H1 (cell line): Measurements from ENCODE around the gene ANGPTL8. TPM values are rescaled to one million over a fixed set of nuclear protein-coding genes. Genes with fewer than 3 reads are reported as not detected.

Experiments
- CTCF ChIA-PET: fragments of 300-600 bp; sonication (Branson Sonifier 250); formaldehyde crosslinking; loops from one replicate; lab custom pipeline; 2021; ENCODE audit not compliant: partially characterized antibody; lab: Charles Lee
- POLR2A ChIA-PET: fragments of 300-600 bp; sonication (Branson Sonifier 250); formaldehyde crosslinking; loops from one replicate; lab custom pipeline; 2021; ENCODE audit warnings: inconsistent platforms; ENCODE audit not compliant: partially characterized antibody; lab: Charles Lee
- DNase-seq, 2 experiments: peaks; one replicate each; pipeline versions ENCODE4 v3.0.0 to v3.0.0-alpha.2; 2010 to 2022; ENCODE audit warnings: low spot score in 2 of 2, low read depth in 1 of 2, mixed read lengths in 1 of 2
- FAIRE-seq: peaks from 2 replicates; lab custom pipeline; 2011; peaks lifted over from hg19 to GRCh38; lab: Jason Lieb, UNC
- H2AFZ ChIP-seq: 2 replicates; pipeline ENCODE4 v1.8.1; 2012; ENCODE audit warnings: low read length, inconsistent platforms
- H2AK5ac ChIP-seq: 2 replicates; pipeline ENCODE4 v1.6.1; 2013; ENCODE audit warnings: low read depth, low read length
- H2BK120ac ChIP-seq: replicated peaks from 2 replicates; pipeline ENCODE3; 2013; ENCODE audit warnings: low read depth, low read length, inconsistent platforms
- H2BK12ac ChIP-seq: 2 replicates; pipeline ENCODE4 v1.6.1; 2013; ENCODE audit warnings: low read depth, low read length
- H2BK15ac ChIP-seq: 2 replicates; pipeline ENCODE4 v1.6.1; 2013; ENCODE audit warnings: low read length
- H2BK20ac ChIP-seq: 2 replicates; pipeline ENCODE4 v1.6.1; 2013; ENCODE audit warnings: low read length
- H2BK5ac ChIP-seq: 2 replicates; pipeline ENCODE4 v1.6.1; 2013; ENCODE audit warnings: low read depth, low read length
- H3K14ac ChIP-seq: 2 replicates; pipeline ENCODE4 v1.6.1; 2013; ENCODE audit warnings: inconsistent platforms; ENCODE audit not compliant: insufficient read length
- H3K18ac ChIP-seq: 2 replicates; pipeline ENCODE4 v1.6.1; 2013; ENCODE audit warnings: low read length; ENCODE audit errors: extremely low read depth
- H3K23ac ChIP-seq: 2 replicates; pipeline ENCODE4 v1.6.1; 2013; ENCODE audit warnings: inconsistent platforms; ENCODE audit not compliant: insufficient read length
- H3K23me2 ChIP-seq: 2 replicates; pipeline ENCODE4 v1.6.1; 2013; ENCODE audit warnings: low read depth, low read length
- H3K27ac ChIP-seq: 2 replicates; pipeline ENCODE4 v1.6.1; 2011; ENCODE audit warnings: low read depth, low read length, inconsistent platforms
- H3K27me3 ChIP-seq, 4 experiments: replicated peaks in 1 of 4; 1 replicate in 1 of 4; 2 replicates in 3 of 4; pipeline versions ENCODE4 v1.6.1 to v1.8.1; 2011 to 2013; ENCODE audit warnings: low read length in 3 of 4, mild to moderate bottlenecking in 3 of 4, inconsistent platforms in 2 of 4, mixed read lengths in 2 of 4, moderate library complexity in 1 of 4; ENCODE audit not compliant: control insufficient read depth in 3 of 4, insufficient read depth in 3 of 4; ENCODE audit errors: extremely low read depth in 1 of 4
- H3K36me3 ChIP-seq, 4 experiments: 2 replicates each; pipeline versions ENCODE4 v1.6.1 to v1.8.1; 2011 to 2013; ENCODE audit warnings: mild to moderate bottlenecking in 4 of 4, low read length in 3 of 4, moderate library complexity in 2 of 4, control low read depth in 1 of 4, inconsistent platforms in 1 of 4; ENCODE audit not compliant: insufficient read depth in 4 of 4, control insufficient read depth in 2 of 4
- H3K4ac ChIP-seq: replicated peaks from 2 replicates; pipeline ENCODE3; 2013; ENCODE audit warnings: low read length, low read depth, mixed read lengths, inconsistent platforms; ENCODE audit not compliant: insufficient read length
- H3K4me1 ChIP-seq, 4 experiments: replicated peaks in 1 of 4; 1 replicate in 1 of 4; 2 replicates in 3 of 4; pipeline versions ENCODE4 v1.6.1 to v1.8.1; 2011 to 2013; ENCODE audit warnings: low read length in 3 of 4, inconsistent platforms in 2 of 4, mixed read lengths in 1 of 4; ENCODE audit not compliant: insufficient read depth in 4 of 4, control insufficient read depth in 3 of 4
- H3K4me2 ChIP-seq, 2 experiments: 2 replicates each; pipeline versions ENCODE4 v1.6.1 to v1.8.1; 2011 to 2013; ENCODE audit warnings: low read depth in 2 of 2, low read length in 2 of 2, control low read depth in 1 of 2, inconsistent platforms in 1 of 2, mild to moderate bottlenecking in 1 of 2; ENCODE audit not compliant: insufficient read depth in 1 of 2
- H3K4me3 ChIP-seq, 4 experiments: fragments of 200-600, 300-600 bp in 1 of 4; sonication (generic), shearing (Covaris generic), sonication (Bioruptor Twin) in 1 of 4; 2 replicates each; pipeline versions ENCODE4 v1.5.1 to v1.8.1; 2011 to 2016; ENCODE audit warnings: low read length in 4 of 4, low read depth in 3 of 4, control low read depth in 2 of 4, inconsistent platforms in 2 of 4, mild to moderate bottlenecking in 2 of 4, mixed read lengths in 1 of 4, moderate library complexity in 1 of 4; ENCODE audit not compliant: insufficient read depth in 2 of 4; ENCODE audit errors: extremely low read depth in 1 of 4
- H3K56ac ChIP-seq: replicated peaks from 2 replicates; pipeline ENCODE3; 2013; ENCODE audit warnings: low read depth, mild to moderate bottlenecking, mixed read lengths, low read length, inconsistent platforms; ENCODE audit not compliant: insufficient read length
- H3K79me1 ChIP-seq: 2 replicates; pipeline ENCODE4 v1.6.1; 2013; ENCODE audit warnings: low read depth, low read length, control low read depth
- H3K79me2 ChIP-seq, 2 experiments: 2 replicates each; pipeline versions ENCODE4 v1.6.1 to v1.8.1; 2012 to 2013; ENCODE audit warnings: low read length in 2 of 2, mild to moderate bottlenecking in 2 of 2, inconsistent platforms in 1 of 2; ENCODE audit not compliant: insufficient read depth in 2 of 2, control insufficient read depth in 1 of 2
- H3K9ac ChIP-seq, 4 experiments: replicated peaks in 1 of 4; 1 replicate in 1 of 4; 2 replicates in 3 of 4; pipeline versions ENCODE4 v1.6.1 to v1.8.1; 2011 to 2013; ENCODE audit warnings: low read depth in 3 of 4, low read length in 3 of 4, control low read depth in 2 of 4, mild to moderate bottlenecking in 2 of 4, moderate library complexity in 2 of 4, inconsistent platforms in 1 of 4; ENCODE audit errors: extremely low read depth in 1 of 4
- H3K9me3 ChIP-seq, 2 experiments: 2 replicates each; pipeline versions ENCODE4 v1.6.1 to v1.8.1; 2012 to 2013; ENCODE audit warnings: mild to moderate bottlenecking in 2 of 2, moderate library complexity in 2 of 2, control low read depth in 1 of 2, inconsistent platforms in 1 of 2, low read depth in 1 of 2, low read length in 1 of 2, mixed read lengths in 1 of 2; ENCODE audit not compliant: insufficient read depth in 2 of 2
- H4K20me1 ChIP-seq, 2 experiments: replicated peaks in 1 of 2; 2 replicates each; pipeline versions ENCODE3 to v1.8.1; 2011 to 2013; ENCODE audit warnings: inconsistent platforms in 2 of 2, low read length in 2 of 2, mild to moderate bottlenecking in 1 of 2; ENCODE audit not compliant: insufficient read depth in 2 of 2, control insufficient read depth in 1 of 2
- H4K5ac ChIP-seq: 2 replicates; pipeline ENCODE4 v1.6.1; 2013; ENCODE audit warnings: low read length, low read depth, mixed read lengths, inconsistent platforms; ENCODE audit not compliant: insufficient read length
- H4K8ac ChIP-seq: 2 replicates; pipeline ENCODE4 v1.8.0; 2013; ENCODE audit warnings: mild to moderate bottlenecking, moderate library complexity, low read length, inconsistent platforms; ENCODE audit not compliant: insufficient read depth; ENCODE audit errors: extremely low read depth
- H4K91ac ChIP-seq: replicated peaks from 2 replicates; pipeline ENCODE3; 2013; ENCODE audit warnings: low read length, mixed read lengths, inconsistent platforms; ENCODE audit not compliant: insufficient read length
- BRCA1 ChIP-seq: IDR thresholded peaks from 2 replicates; pipeline ENCODE4 v1.6.1; 2012; ENCODE audit warnings: low read depth, low read length, improper control_type of control experiment
- CBX8 ChIP-seq: fragments of 300-800, 300-1000 bp; sonication (generic); IDR thresholded peaks from 2 replicates; pipeline ENCODE4 v1.7.1; 2016; ENCODE audit warnings: low read depth, low read length, borderline replicate concordance
- EGR1 ChIP-seq: IDR thresholded peaks from 2 replicates; pipeline ENCODE4 v1.6.1; 2011; ENCODE audit warnings: low read depth, low read length, borderline replicate concordance
- EP300 ChIP-seq, 2 experiments: IDR thresholded peaks; 1 replicate in 1 of 2; 2 replicates in 1 of 2; pipeline ENCODE4 v1.6.1; 2011 to 2012; ENCODE audit warnings: low read depth in 2 of 2, low read length in 2 of 2, mild to moderate bottlenecking in 2 of 2, borderline replicate concordance in 1 of 2, inconsistent platforms in 1 of 2, moderate library complexity in 1 of 2
- GABPA ChIP-seq: IDR thresholded peaks from 2 replicates; pipeline ENCODE4 v1.6.1; 2011; ENCODE audit warnings: mild to moderate bottlenecking, low read length, moderate library complexity, borderline replicate concordance; ENCODE audit not compliant: insufficient read depth
- GTF2F1 ChIP-seq: IDR thresholded peaks from 2 replicates; pipeline ENCODE4 v1.6.1; 2012; ENCODE audit warnings: low read depth, low read length, improper control_type of control experiment, borderline replicate concordance
- HDAC6 ChIP-seq: IDR thresholded peaks from one replicate; pipeline ENCODE4 v1.7.1; 2012; ENCODE audit warnings: low read depth, mild to moderate bottlenecking, inconsistent platforms, low read length, moderate library complexity
- KDM4A ChIP-seq: IDR thresholded peaks from one replicate; pipeline ENCODE4 v1.7.1; 2012; ENCODE audit warnings: low read depth, mild to moderate bottlenecking, moderate library complexity, low read length, inconsistent platforms; ENCODE audit not compliant: severe bottlenecking
- MAFK ChIP-seq: IDR thresholded peaks from 2 replicates; pipeline ENCODE4 v1.6.1; 2012; ENCODE audit warnings: low read depth, mild to moderate bottlenecking, improper control_type of control experiment, low read length
- MAX ChIP-seq: IDR thresholded peaks from 2 replicates; pipeline ENCODE4 v1.6.1; 2012; ENCODE audit warnings: inconsistent platforms
- POLR2AphosphoS5 ChIP-seq: IDR thresholded peaks from 2 replicates; pipeline ENCODE4 v1.6.1; 2011; ENCODE audit warnings: low read depth, low read length
- SP2 ChIP-seq: IDR thresholded peaks from 2 replicates; pipeline ENCODE4 v1.6.1; 2012; ENCODE audit warnings: mild to moderate bottlenecking, low read length, inconsistent platforms
- SP4 ChIP-seq: IDR thresholded peaks from 2 replicates; pipeline ENCODE4 v1.6.1; 2012; ENCODE audit warnings: low read length, inconsistent platforms
- TEAD4 ChIP-seq: IDR thresholded peaks from 2 replicates; pipeline ENCODE4 v1.6.1; 2012; ENCODE audit warnings: low read depth, low read length, inconsistent platforms, mixed read lengths
- WGBS, 2 experiments: shearing (Covaris generic) in 1 of 2; methylation state at CpG; one replicate each; pipeline versions ENCODE4 v1.1.6 to v1.1.7; 2013 to 2015; ENCODE audit warnings: low lambda C conversion rate in 2 of 2, mixed read lengths in 2 of 2, inconsistent platforms in 1 of 2, low coverage in 1 of 2, missing lambda C conversion rate in 1 of 2; ENCODE audit not compliant: insufficient replicate concordance in 2 of 2, insufficient coverage in 1 of 2, insufficient read length in 1 of 2; ENCODE audit errors: extremely low coverage in 1 of 2, missing lambda C conversion rate in 1 of 2; 5-methylcytosine and 5-hydroxymethylcytosine counted together
- polyA plus RNA-seq, 7 experiments: library from polyadenylated mRNA; depleted of rRNA in 3 of 7; stranded (reverse) in 5 of 7; unstranded in 2 of 7; fragments of >200 nt in 5 of 7; fragments of 200-250 nt in 2 of 7; gene quantifications; 1 replicate in 5 of 7; 2 replicates in 1 of 7; 4 replicates in 1 of 7; pipeline versions ENCODE4 v1.2.1 to v1.2.3, GENCODE V29; 2011 to 2013; ENCODE audit warnings: missing spikeins in 2 of 7, mixed read lengths in 2 of 7
- total RNA-seq: library from RNA; stranded (reverse); fragmentation: NEBNext Ultra II Directional; extraction: Animal tissue kit (Norgen Biotek cat#: 25700); gene quantifications from 2 replicates; pipeline ENCODE4 v1.2.1, GENCODE V29; 2021

ANGPTL8 gene
- total and polyA plus RNA-seq, 2 of the 8 experiments (the other 6 are each of a cell fraction or from before 2014, with no cell fraction given), result not detected

GRCh38 chr19:11198175-11198534 is 41.3 kb upstream of the ANGPTL8 start:
- Histone ChIP-seq H2BK5ac (peak overlapping the region; percentile 30; the same call in 1 of the 2 replicates), H3K4ac (no peak overlapping the region), H3K4me1 (peaks cover 0 to 3% (median 2%) of the 10 kb centered on the region in 4 experiments; a peak in 4 of 7 replicates), H3K56ac (no peak overlapping the region), H3K79me1 (no peaks in the 10 kb centered on the region; the same call in 1 of the 2 replicates), H2BK12ac (no peak overlapping the region), H2AFZ (no peak overlapping the region), H4K20me1 (no peaks in the 10 kb centered on the region), H3K27ac (no peak overlapping the region; the same call in 1 of the 2 replicates), H3K9ac (no peak overlapping the region), H4K5ac (peak overlapping the region; percentile 22), H2BK20ac (no peak overlapping the region), H3K27me3 (no peaks in the 10 kb centered on the region), H3K4me2 (peak overlapping the region; percentile 54 to 79; a peak in 3 of 4 replicates), H3K14ac (no peak overlapping the region), H3K36me3 (peaks cover 2 to 16% (median 7%) of the 10 kb centered on the region in 4 experiments; a peak in 5 of 8 replicates), H2AK5ac (no peak overlapping the region), H3K9me3 (no peaks in the 10 kb centered on the region), H3K23ac (no peak overlapping the region), H2BK120ac (no peak overlapping the region), H2BK15ac (no peak overlapping the region), H3K4me3 (peak overlapping the region; percentile 60 to 85 (median 81); a peak in 5 of 8 replicates), H3K23me2 (peaks cover 6% of the 10 kb centered on the region; the same call in 1 of the 2 replicates), H3K79me2 (no peaks in the 10 kb centered on the region), H3K18ac (no peak overlapping the region), H4K91ac (no peak overlapping the region), H4K8ac (no peak overlapping the region)
- WGBS, 2 experiments, result 87% methylated on average over 7 of the region's 7 CpGs; no CpG with 5 or more reads in 1 of the 2 experiments
- ChIA-PET CTCF (interaction anchor here (0.6 to 1.2 kb wide), 3 partner anchors 10 to 231 kb away, joined by 3 to 6 read pairs (median 3); no protein-coding TSS in a partner anchor), POLR2A (interaction anchor here (0.7 to 2.0 kb wide), 6 partner anchors 9 to 105 kb away, joined by 3 to 4 read pairs (median 3); partner anchors contain the start of gene SPC24)
- FAIRE-seq (no peak), DNase-seq (no peak)
- TF ChIP-seq MAX (no peak), TEAD4 (no peak), KDM4A (no peak), MAFK (no peak), GABPA (no peak), GTF2F1 (no peak), EP300 (IDR thresholded peaks at IDR 0.05; ENCODE audit: borderline replicate concordance in 1 of 2, low read depth in 2 of 2, low read length in 2 of 2) (no peak), HDAC6 (no peak), POLR2AphosphoS5 (no peak), BRCA1 (no peak), SP2 (no peak), EGR1 (no peak), SP4 (no peak), CBX8 (no peak)
